ENCODE results near the gene ZC3H18.

GRCh38 chr16:88533381-88533917 is 36.8 kb upstream of the ZC3H18 start:
- no peak for TF ChIP-seq ARNTL (CRISPR knock-in tag; IDR thresholded peaks at IDR 0.05; ENCODE audit: borderline replicate concordance, low read depth)
- TF ChIP-seq ZC3H10 (CRISPR knock-in tag; IDR thresholded peaks at IDR 0.05): no peak
- no peak for TF ChIP-seq PATZ1 (CRISPR knock-in tag; IDR thresholded peaks at IDR 0.05; ENCODE audit: borderline replicate concordance)
- no peak for TF ChIP-seq SNAI2 (CRISPR knock-in tag; IDR thresholded peaks at IDR 0.05)
- no peak for TF ChIP-seq TCF4 (CRISPR knock-in tag; IDR thresholded peaks at IDR 0.05; ENCODE audit: borderline replicate concordance)
- TF ChIP-seq GLIS3 (CRISPR knock-in tag; IDR thresholded peaks at IDR 0.05): no peak

Measured in SK-N-SH treated with all-trans-retinoic acid at 6 μM for 48 hours (cell line).